DND-41 (cell line): ENCODE data around the gene CELA2B.

ENCODE experiments used
- EZH2 ChIP-seq: IDR thresholded peaks from 3 replicates; pipeline ENCODE4 v1.6.1; 2012; ENCODE audit warnings: borderline replicate concordance, low read depth, mild to moderate bottlenecking, moderate library complexity, low read length, inconsistent platforms; ENCODE audit not compliant: severe bottlenecking
- TF ChIP-seq, protein P1 (sequence below): IDR thresholded peaks from 2 replicates; pipeline ENCODE4 v1.5.1; 2012; ENCODE audit warnings: borderline replicate concordance, low read length, moderate library complexity, mild to moderate bottlenecking; ENCODE audit not compliant: poor library complexity, severe bottlenecking; ENCODE audit errors: extremely low read depth

DNA sequence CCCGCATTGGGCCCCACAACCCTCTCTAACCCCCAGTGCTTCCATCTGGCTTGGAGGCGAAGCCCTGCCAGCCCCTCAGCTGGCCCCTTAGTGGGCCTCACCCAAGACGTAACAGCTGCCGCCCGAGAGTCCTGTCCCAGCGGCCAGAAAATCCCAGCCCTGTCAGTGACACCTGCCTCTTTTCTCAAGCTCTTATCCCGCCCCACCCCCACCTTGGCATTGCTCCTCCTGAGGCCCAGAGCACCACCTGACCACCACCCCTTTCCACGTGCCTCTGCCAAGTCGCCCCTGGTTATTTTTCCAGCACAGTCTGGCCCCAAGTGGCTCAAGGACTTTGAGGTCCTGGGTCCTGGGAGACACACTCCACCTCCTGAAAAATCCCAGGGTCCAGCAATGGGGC lies 43.6 kb upstream of the CELA2B start:
- TF ChIP-seq, protein P1, sequence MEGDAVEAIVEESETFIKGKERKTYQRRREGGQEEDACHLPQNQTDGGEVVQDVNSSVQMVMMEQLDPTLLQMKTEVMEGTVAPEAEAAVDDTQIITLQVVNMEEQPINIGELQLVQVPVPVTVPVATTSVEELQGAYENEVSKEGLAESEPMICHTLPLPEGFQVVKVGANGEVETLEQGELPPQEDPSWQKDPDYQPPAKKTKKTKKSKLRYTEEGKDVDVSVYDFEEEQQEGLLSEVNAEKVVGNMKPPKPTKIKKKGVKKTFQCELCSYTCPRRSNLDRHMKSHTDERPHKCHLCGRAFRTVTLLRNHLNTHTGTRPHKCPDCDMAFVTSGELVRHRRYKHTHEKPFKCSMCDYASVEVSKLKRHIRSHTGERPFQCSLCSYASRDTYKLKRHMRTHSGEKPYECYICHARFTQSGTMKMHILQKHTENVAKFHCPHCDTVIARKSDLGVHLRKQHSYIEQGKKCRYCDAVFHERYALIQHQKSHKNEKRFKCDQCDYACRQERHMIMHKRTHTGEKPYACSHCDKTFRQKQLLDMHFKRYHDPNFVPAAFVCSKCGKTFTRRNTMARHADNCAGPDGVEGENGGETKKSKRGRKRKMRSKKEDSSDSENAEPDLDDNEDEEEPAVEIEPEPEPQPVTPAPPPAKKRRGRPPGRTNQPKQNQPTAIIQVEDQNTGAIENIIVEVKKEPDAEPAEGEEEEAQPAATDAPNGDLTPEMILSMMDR, result no peak
- no peak for TF ChIP-seq EZH2
